ENCODE data around the gene C16orf87. TPM values are rescaled to one million over a fixed set of nuclear protein-coding genes. Genes with fewer than 3 reads are reported as not detected.

Gene C16orf87
- total RNA-seq, 2 donors from 2014 or later = 14.2 to 18.0 TPM

- H3K27me3 Mint-ChIP-seq = no peaks in the 10 kb centered on the region
- no peaks in the 10 kb centered on the region for H3K36me3 Mint-ChIP-seq
Observed at GRCh38 chr16:46747777-46748651, 83.0 kb downstream of the C16orf87 start, which contains the start of gene MYLK3. Gene MYLK3 (minus strand): TSS chr16:46748344. CDS start chr16:46748193, 151 bp downstream.

GRCh38 chr16:46746821-46747776 is 83.9 kb downstream of the C16orf87 start:
- peak; percentile 10 to 26 for ATAC-seq

More at GRCh38 chr16:46747777-46748651, 83.0 kb downstream of the C16orf87 start, which contains the start of gene MYLK3:
- Mint-ChIP-seq H3K4me1 (ENCODE audit: low read depth in 2 of 2) (peaks cover 0 to 4% of the 10 kb centered on the region in 2 donors), H3K4me3 (no peak within 1 kb of the TSS), H3K9me3 (no peaks in the 10 kb centered on the region), H3K27ac (no peak within 1 kb of the TSS)
- ATAC-seq (peak; percentile 16 to 47), DNase-seq (ENCODE audit: low spot score) (no peak)

More at GRCh38 chr16:46746821-46747776, 83.9 kb downstream of the C16orf87 start:
- no peak for DNase-seq (ENCODE audit: low spot score)
- no peak overlapping the region for H3K4me3 Mint-ChIP-seq
- no peaks in the 10 kb centered on the region for H3K9me3 Mint-ChIP-seq
- no peaks in the 10 kb centered on the region for H3K27me3 Mint-ChIP-seq
- H3K4me1 Mint-ChIP-seq (ENCODE audit: low read depth in 2 of 2) = peaks cover 0 to 4% of the 10 kb centered on the region in 2 donors
- H3K36me3 Mint-ChIP-seq = no peaks in the 10 kb centered on the region
- H3K27ac Mint-ChIP-seq = no peak overlapping the region

Other genes starting within 250 kb of the C16orf87 start
- 10 to 100 TPM; 32.9 to 54.6 TPM for gene SHCBP1, start 209.8 kb downstream of the C16orf87 start, total RNA-seq
- 10 to 100 TPM; 61.6 to 84.9 TPM for gene VPS35, start 142.0 kb downstream of the C16orf87 start, total RNA-seq
- gene ORC6, start 141.5 kb downstream of the C16orf87 start, total RNA-seq = 10 to 100 TPM; 26.1 to 73.1 TPM
- gene MYLK3, start 82.8 kb downstream of the C16orf87 start, total RNA-seq = under 1 TPM; 0.29 to 0.59 TPM
- 10 to 100 TPM; 10.0 to 10.4 TPM for gene GPT2, start 53.2 kb upstream of the C16orf87 start, total RNA-seq
- 10 to 100 TPM; 54.0 to 58.4 TPM for gene DNAJA2, start 142.5 kb upstream of the C16orf87 start, total RNA-seq